Upper lobe of left lung (tissue), 4 donors: ENCODE results near the gene A3GALT2.

Experiments
- CTCF ChIP-seq, 6 experiments: fragments of 450-650 bp in 4 of 6; fragments of 200-600 bp in 2 of 6; sonication (generic) in 2 of 6; IDR thresholded peaks; one replicate each; pipeline ENCODE4 v1.5.1; 2016 to 2019; ENCODE audit warnings: antibody characterized with exemption in 6 of 6
- POLR2A ChIP-seq, 4 donors: fragments of 450-650 bp; IDR thresholded peaks; one replicate each; pipeline ENCODE4 v1.5.1; 2016 to 2017; ENCODE audit warnings: antibody characterized with exemption in 4 of 4, mild to moderate bottlenecking in 2 of 4
- POLR2AphosphoS5 ChIP-seq, 2 donors: sonication (generic); formaldehyde crosslinking; IDR thresholded peaks; one replicate each; pipeline ENCODE4 v1.5.1; 2017; ENCODE audit warnings: antibody characterized with exemption in 2 of 2

DNA sequence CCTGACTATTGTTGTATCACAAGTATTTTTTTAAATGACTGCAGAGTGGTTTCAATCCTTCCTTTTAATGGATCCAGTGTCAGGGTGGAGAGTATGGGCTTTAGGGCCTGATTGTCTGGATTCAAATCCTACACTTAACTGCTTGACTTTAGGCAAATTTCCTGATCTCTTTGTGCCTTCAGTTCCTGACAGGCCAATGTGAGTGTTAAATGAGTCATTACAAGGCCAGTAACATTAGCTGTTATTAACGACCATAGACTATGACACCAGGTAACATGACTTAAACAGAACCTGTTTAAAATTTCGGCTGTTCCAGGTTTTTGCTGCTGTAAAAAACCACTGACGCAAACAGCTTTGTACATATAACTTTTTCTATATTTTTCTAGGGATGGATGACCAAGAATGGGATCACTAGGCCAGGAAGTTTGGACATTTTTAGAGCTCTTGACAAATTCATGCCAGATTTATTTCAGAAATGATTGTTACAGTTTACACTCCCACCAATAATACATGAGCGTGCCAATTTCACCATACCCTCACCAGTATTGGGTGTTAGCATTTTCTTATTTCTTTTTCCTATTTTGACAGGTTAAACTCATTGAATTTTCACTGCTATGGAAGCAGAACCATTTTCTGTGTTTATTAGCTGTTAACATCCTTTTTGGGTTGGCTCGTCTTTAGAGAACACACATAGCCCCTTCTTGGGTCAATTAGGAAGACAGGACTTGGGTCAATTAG lies 53.3 kb downstream of the A3GALT2 start:
- TF ChIP-seq CTCF (IDR thresholded peaks at IDR 0.05) (no peak), POLR2A (IDR thresholded peaks at IDR 0.05) (no peak), POLR2AphosphoS5 (IDR thresholded peaks at IDR 0.05) (no peak)
